ELF-1 (cell line): ENCODE results near the gene ARMH3.

Experiments used
- DNase-seq: peaks from one replicate; pipeline ENCODE4 v3.0.0-alpha.2; 2016; ENCODE audit warnings: low read depth, low spot score

ARMH3 gene

DNA sequence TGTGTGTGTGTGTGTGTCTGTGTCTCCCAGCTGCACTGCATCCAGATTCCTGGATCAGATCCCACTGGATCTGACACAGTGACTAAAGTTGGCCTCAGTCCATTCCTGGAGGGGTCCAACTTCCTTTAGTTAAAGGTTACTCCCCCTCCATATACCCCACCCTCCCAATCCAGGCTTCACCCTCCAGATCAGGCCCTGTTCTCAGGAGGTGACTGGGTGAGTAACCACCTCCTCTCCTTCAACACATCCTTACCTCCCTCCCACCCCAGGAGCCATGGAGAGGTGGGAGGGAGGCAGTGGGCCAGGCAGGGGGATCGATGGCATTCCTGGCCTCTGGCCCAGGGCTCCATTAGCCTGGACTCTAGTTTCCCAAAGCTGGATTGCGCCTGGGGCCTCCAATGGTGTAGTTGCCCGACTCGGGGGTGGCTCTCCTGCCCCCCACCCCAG lies 223.6 kb downstream of the ARMH3 start:
- no peak for DNase-seq

DNA sequence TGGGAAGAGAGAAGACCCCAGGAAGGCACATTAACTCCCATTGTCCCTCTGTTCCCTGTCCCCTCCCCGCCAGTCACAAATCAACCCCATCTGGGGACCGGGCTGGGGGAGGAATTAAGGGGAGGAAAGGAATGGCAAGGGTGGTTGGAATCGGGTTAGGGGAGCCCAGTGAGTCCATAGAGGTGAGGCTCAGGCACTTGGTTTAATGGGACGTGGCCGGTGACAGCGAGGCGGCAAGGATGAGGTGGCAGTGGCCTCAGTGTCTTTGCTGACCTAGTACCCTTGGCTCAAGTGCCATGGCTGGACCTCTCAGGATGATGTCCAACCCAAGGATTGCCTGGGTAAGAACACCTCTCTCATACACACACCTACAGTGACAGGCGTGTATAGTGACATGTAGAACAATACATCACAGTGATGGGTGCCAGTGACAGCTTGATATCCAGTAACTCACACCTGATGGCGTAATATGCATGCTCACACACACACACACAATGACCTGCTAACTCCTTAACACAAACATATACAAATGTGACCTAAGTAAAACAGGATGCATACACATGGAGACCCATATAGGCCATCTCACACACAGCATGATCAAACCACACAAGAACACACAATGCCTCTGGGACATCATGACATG lies 224.7 kb downstream of the ARMH3 start:
- no peak for DNase-seq

DNA sequence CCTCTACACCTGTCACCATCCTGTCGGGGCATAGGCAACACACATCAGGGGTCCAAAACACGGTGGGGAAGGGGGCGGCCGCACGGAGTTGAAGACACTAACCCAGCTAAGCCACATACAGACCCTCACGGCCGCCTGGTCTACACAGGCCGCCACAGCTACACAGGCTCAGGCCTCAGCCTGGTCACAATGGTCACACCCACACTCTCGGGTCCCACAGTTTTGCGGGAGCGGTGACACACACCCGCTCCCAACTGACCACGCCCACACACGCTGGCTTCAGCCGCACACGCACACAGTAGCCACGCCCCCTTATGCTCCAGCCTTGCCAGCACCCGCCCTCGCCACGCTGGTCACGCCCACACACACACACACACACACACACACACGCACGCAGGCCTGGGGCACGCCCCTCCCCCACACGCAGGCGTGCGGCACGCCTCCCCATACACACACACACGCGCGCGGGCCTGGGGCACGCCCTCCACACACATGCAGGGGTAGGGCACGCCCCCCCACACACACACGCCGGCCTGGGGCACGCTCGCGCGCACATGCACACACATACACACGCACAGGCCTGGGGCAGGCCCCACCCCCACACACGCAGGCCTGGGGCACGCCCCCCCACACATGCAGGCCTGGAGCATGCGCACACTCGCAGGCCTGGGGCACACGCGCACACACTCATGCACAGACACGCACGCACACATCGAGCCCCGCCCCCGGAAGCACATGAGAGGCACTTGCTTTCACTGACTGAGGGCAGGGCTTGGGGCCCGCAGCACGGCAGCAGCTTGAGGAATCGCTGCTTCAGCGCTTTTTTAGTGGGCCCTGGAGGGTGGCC lies 225.4 kb downstream of the ARMH3 start:
- peak; percentile 86 for DNase-seq

- DNase-seq, result peak; percentile 64
Observed at GRCh38 chr10:101829561-101830315, 226.2 kb downstream of the ARMH3 start.

- DNase-seq, result no peak
Observed at GRCh38 chr10:101828766-101829551, 227.0 kb downstream of the ARMH3 start.

GRCh38 chr10:101827919-101828600 lies 227.9 kb downstream of the ARMH3 start:
- DNase-seq, result no peak

DNA sequence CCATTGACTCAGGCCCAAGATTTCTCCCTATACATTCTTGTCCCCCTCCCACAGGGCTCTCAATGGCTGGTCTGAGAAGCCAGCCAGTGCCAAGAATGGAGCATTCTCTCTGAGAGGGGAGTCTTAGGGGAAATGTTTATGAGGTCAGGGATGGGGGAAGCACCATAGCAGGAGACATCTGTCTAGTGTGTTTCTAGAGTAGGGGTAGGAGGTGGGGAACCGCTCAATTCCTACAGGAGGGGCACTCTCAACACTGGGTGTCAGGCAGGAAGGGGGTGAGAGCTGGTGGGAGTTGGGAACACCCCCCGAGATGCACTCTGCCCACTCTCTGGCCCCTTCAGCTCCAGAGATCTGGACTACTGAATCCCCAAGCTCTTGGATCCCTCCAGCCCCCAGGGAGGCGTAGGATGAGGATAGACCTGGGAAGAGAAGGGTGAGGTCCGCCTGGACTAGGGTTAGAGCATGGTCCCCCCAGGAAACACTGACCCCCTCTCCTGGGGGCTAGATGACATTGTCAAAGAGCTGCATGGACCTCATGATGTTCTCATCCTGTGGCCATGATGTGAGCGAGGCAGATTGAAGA lies 229.0 kb downstream of the ARMH3 start:
- no peak for DNase-seq

DNA sequence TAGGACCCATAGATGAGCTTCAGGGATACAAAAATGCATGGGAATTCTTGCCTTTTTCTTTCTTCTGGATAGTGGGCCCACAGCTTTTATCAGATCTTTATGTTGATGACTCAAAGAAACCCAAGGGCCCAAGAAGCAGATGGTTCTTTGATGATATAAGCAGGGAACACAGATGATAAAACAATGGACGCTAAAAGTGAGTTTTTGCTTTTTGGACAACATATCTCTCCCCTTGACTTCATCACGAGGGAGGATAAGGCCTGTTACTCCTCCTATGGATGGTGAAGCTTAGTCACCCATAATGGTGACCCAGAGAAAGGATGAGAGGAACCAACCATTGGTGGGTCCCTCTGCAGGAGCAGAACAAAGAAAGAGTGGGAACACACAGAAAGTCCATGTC lies 231.2 kb downstream of the ARMH3 start:
- no peak for DNase-seq

- no peak for DNase-seq
Observed at GRCh38 chr10:101818872-101819633, 236.9 kb downstream of the ARMH3 start.

DNA sequence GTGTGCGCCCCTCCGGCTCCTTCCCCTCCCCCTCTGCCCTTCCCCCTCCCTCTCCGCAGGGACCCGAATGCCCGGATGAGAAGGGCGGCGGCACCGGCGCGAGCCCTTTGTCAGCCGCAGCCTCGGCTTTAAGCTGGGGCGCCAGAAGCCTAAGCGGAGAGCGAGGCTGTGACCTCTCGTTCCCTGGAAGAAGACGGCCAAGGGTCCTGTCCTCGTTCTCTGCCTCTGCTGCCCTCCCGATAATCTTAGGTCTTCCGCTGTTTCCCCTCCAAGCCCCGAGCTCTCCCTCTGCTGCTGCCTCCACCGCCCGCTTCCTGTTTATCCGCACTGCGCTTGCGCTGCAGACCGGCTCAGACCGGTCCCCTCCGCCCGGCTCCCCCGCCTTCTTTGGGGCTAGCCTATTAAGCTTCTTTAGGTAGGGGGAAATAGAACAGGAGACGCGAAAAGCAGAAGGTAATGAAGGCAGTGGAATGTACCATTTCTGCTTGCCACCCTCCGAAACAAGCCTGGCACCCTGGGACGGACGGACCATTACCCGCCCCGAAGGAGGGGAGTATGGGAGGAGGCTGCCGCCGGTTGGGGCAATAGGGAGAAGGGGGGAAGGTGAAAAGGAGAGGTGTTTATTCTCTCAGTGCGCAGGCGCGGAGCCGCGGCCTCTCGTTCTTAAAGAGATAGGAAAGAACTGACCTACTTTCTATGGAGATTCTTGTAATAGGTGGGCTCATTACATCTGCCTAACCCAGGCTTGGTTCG lies 237.7 kb downstream of the ARMH3 start, which contains the start of gene OGA:
TSS of gene OGA (minus strand) at position 326 of the 753 bp plus-strand sequence. CDS start 422 bp downstream, outside the sequence.
- peak; percentile 100 for DNase-seq

DNA sequence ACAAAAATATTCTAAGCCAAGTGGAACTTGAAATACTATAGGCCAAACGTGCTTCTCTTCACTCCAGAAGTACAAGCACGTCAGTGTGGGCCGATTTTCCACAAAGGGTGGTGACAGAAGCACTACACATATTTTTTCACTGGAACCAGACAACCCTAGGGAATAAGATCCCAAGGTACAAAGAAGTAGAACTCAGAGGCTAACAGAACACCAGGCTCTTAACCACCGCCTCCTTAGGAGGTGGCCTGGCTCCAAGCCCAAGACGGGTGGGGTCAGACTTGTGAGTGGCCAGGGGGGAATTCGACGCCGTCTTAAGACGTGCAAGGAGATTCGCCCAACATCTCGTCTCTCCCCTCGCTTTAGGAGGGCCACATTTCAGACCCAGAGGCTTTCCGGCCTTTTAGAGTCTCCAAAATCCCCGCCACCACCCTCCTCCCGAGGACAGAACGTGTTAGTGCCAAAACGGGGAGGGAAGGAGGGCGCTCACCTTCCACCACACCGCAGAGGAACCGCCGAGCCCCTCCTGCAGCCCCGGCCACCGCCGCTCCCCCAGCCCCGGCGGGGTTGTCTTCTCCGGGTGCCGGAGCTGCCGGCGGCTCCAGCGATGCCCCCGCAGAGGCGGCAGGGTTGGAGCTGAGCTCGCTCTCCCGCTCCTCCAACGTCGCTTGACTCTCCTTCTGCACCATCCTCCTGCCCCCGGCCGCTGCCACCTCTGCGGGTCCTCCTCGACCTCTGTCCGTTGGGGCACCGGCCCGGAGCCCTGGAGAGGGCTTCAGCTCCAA lies 238.4 kb downstream of the ARMH3 start:
- peak; percentile 76 for DNase-seq

- no peak for DNase-seq
Observed at GRCh38 chr10:101816913-101817336, 239.0 kb downstream of the ARMH3 start.

- DNase-seq, result no peak
Observed at GRCh38 chr10:101816376-101816775, 239.6 kb downstream of the ARMH3 start.

GRCh38 chr10:101814466-101815071 lies 241.4 kb downstream of the ARMH3 start:
- peak; percentile 33 for DNase-seq

DNA sequence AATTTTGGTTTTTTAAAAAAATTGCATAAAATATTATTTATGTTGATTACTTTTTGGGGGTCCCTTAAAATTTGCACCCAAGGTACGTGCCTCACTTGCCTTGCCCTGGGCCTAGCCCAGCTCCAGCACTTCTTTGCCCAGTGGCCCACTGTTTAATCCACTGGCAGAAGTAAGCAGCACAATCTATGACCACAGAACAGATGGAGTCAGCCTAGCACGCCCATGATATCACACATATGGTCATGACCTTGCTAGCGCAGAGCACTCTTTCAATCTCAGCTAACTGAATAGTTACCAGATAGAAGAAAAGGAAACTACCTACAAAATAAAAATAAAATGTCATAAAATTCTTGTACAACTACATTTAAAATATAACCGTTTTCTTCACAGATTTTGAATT lies 243.4 kb downstream of the ARMH3 start:
- no peak for DNase-seq

DNA sequence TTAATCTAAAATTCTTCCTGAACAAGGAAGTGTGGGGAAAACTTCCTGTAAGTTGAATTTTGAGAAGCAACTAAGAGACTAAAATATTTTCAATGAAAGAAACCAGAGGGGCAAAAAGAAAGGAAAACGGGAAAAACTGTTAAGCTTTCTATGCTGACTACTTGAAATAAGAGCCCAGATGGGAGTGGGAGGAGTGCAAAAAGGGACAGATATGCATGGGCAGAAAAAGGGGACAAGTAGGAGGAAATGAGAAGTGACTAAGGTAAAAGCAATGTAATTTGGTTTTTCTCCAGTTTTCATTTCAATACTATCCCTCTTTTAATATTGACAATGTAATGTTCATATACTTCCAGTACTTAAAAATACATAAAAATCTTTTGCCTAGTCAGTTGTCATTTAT lies 248.8 kb downstream of the ARMH3 start:
- DNase-seq, result no peak

GRCh38 chr10:101803511-101803910 lies 252.5 kb downstream of the ARMH3 start:
- DNase-seq, result no peak
